ENCODE data around the gene TNRC18.
A peak's percentile ranks its signal among the peaks of the same experiment; 100 is the strongest.
"Not testable (repeated sequence)": the region's sequence is repeated elsewhere in the genome, so short reads cannot be mapped to it uniquely, and the experiment has no call there.

The TNRC18 gene

GRCh38 chr7:5295039-5296014, 128.3 kb downstream of the TNRC18 start:
- no peak for DNase-seq

GRCh38 chr7:5294169-5294987, 129.3 kb downstream of the TNRC18 start:
- DNase-seq = no peak

- DNase-seq = peak in 1 of 58 donors; percentile 35
These were observed 131.8 kb downstream of the TNRC18 start for GRCh38 chr7:5291711-5292335.

GRCh38 chr7:5291301-5291700, 132.3 kb downstream of the TNRC18 start:
- no peak for DNase-seq

- DNase-seq = no peak
These were observed 134.3 kb downstream of the TNRC18 start for GRCh38 chr7:5289355-5289754.

GRCh38 chr7:5288560-5288959, 135.1 kb downstream of the TNRC18 start:
- not testable (repeated sequence) for DNase-seq

- no peak for DNase-seq
These were observed 135.8 kb downstream of the TNRC18 start for GRCh38 chr7:5287802-5288201.

- DNase-seq = not testable (repeated sequence)
These were observed 136.3 kb downstream of the TNRC18 start for GRCh38 chr7:5287373-5287772.

GRCh38 chr7:5286933-5287332, 136.7 kb downstream of the TNRC18 start:
- DNase-seq = no peak

- peak in 54 of 58 donors; percentile 17 to 82 (median 44) for DNase-seq
These were observed 139.0 kb downstream of the TNRC18 start for GRCh38 chr7:5284304-5285281.

GRCh38 chr7:5283421-5284303, 140.0 kb downstream of the TNRC18 start:
- peak in 1 of 58 donors; percentile 6 for DNase-seq

- peak in 38 of 58 donors; percentile 4 to 64 (median 32) for DNase-seq
These were observed 140.9 kb downstream of the TNRC18 start, which contains the start of gene SLC29A4 for GRCh38 chr7:5282543-5283316. TSS of gene SLC29A4 (plus strand) at chr7:5282943. CDS start at chr7:5287817, 4,874 bp downstream.

GRCh38 chr7:5281598-5282500, 141.8 kb downstream of the TNRC18 start:
- DNase-seq = not testable (repeated sequence)

- no peak for DNase-seq
These were observed 143.9 kb downstream of the TNRC18 start for GRCh38 chr7:5279734-5280133.

GRCh38 chr7:5278766-5279165, 144.9 kb downstream of the TNRC18 start:
- no peak for DNase-seq

- DNase-seq = no peak
These were observed 147.0 kb downstream of the TNRC18 start for GRCh38 chr7:5276611-5277010.

- not testable (repeated sequence) for DNase-seq
These were observed 147.5 kb downstream of the TNRC18 start for GRCh38 chr7:5276123-5276522.
